Tibial artery (tissue), 4 donors: ENCODE results near the gene GDAP1L1.

ENCODE experiments used
- DNase-seq, 2 donors: peaks; one replicate each; pipeline ENCODE4 v3.0.0-alpha.2; 2019
- H3K27ac ChIP-seq, 2 donors: fragments of 200-600 bp; sonication (generic) in 1 of 2; 1 replicate in 1 of 2; 2 replicates in 1 of 2; pipeline ENCODE4 v1.5.1; 2018 to 2019; ENCODE audit warnings: mild to moderate bottlenecking in 1 of 2
- H3K27me3 ChIP-seq, 2 donors: fragments of 200-600 bp; sonication (generic) in 1 of 2; one replicate each; pipeline versions ENCODE4 v1.5.1 to v1.6.0; 2016 to 2019
- H3K36me3 ChIP-seq, 3 donors: fragments of 200-600 bp; sonication (generic) in 2 of 3; one replicate each; pipeline ENCODE4 v1.5.1; 2016 to 2019; ENCODE audit warnings: mild to moderate bottlenecking in 2 of 3
- H3K4me1 ChIP-seq, 4 donors: fragments of 200-600 bp; sonication (generic) in 2 of 4; 1 replicate in 3 of 4; 2 replicates in 1 of 4; pipeline ENCODE4 v1.5.1; 2016 to 2019
- H3K4me3 ChIP-seq, 2 donors: fragments of 200-600 bp; sonication (generic) in 1 of 2; 1 replicate in 1 of 2; 2 replicates in 1 of 2; pipeline ENCODE4 v1.5.1; 2018 to 2019; ENCODE audit warnings: mild to moderate bottlenecking in 2 of 2
- H3K9me3 ChIP-seq, 3 donors: fragments of 200-600 bp; sonication (generic) in 1 of 3; one replicate each; pipeline ENCODE4 v1.5.1; 2016 to 2019
- intact Hi-C: fragments of 100-400 bp; cut with DNase I; formaldehyde crosslinking; loops from one replicate; pipeline ENCODE4 v1.15.0; 2023; ENCODE audit warnings: low total_unique reads
- TF ChIP-seq, protein P1 (sequence below), 2 experiments: fragments of 200-600 bp in 1 of 2; fragments of 450-650 bp in 1 of 2; IDR thresholded peaks; one replicate each; pipeline ENCODE4 v1.5.1; 2017 to 2019; ENCODE audit warnings: antibody characterized with exemption in 2 of 2, mild to moderate bottlenecking in 1 of 2, moderate library complexity in 1 of 2

GDAP1L1 gene

DNA sequence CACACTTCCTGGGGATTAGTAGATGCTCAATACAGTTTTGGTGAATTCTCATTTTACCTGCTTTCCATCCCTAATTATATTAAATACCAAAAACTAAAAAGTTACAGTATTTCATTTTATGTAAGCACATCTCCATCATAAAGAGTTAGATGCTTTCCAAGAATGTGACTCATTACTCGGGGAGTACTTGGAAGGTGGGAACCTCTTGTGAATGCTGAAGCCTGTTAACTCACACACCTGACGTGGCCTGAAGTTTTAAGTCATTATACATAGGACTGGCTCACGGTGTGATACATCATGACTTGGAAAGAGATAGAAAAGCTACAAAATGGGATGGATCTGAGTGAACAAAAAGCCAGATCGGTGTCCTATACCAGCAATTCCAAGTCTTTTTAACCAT lies 34.3 kb upstream of the GDAP1L1 start:
- H3K9me3 ChIP-seq: no peaks in the 10 kb centered on the region
- DNase-seq: no peak
- intact Hi-C loops: loop anchor here (10.0 kb wide), 3 partner anchors 312 to 672 kb away; partner anchors contain the start of genes SERINC3 and YWHAB
- peaks cover 0 to 35% (median 23%) of the 10 kb centered on the region in 4 donors for H3K4me1 ChIP-seq
- peaks cover 0 to 8% (median 0%) of the 10 kb centered on the region in 3 donors for H3K36me3 ChIP-seq
- H3K27ac ChIP-seq: peak overlapping the region in 1 of 2 donors; percentile 93
- H3K4me3 ChIP-seq: no peak overlapping the region
- no peaks in the 10 kb centered on the region for H3K27me3 ChIP-seq
- TF ChIP-seq, protein P1, sequence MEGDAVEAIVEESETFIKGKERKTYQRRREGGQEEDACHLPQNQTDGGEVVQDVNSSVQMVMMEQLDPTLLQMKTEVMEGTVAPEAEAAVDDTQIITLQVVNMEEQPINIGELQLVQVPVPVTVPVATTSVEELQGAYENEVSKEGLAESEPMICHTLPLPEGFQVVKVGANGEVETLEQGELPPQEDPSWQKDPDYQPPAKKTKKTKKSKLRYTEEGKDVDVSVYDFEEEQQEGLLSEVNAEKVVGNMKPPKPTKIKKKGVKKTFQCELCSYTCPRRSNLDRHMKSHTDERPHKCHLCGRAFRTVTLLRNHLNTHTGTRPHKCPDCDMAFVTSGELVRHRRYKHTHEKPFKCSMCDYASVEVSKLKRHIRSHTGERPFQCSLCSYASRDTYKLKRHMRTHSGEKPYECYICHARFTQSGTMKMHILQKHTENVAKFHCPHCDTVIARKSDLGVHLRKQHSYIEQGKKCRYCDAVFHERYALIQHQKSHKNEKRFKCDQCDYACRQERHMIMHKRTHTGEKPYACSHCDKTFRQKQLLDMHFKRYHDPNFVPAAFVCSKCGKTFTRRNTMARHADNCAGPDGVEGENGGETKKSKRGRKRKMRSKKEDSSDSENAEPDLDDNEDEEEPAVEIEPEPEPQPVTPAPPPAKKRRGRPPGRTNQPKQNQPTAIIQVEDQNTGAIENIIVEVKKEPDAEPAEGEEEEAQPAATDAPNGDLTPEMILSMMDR (IDR thresholded peaks at IDR 0.05): no peak

DNA sequence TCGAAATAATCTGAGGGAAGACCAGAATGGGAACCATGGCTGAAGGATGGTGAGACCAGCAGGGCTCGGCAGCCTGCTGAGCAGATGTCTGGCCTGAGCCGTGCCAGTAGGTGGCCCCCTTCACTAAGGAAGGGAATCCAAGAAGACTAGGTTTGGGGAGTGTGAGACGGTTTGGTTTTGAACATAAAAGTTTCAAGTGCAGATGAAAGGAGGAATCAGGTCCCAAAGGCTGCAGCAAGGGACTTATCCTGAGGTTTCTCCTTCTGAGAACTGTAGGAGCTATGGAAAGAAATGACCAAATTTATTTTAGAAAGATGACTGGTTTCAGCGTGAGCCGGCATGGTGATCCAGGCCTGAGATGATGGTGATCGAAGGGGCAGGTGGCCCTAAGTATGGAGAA lies 32.0 kb upstream of the GDAP1L1 start:
- Histone ChIP-seq H3K36me3 (peaks cover 0 to 8% (median 0%) of the 10 kb centered on the region in 3 donors), H3K4me3 (no peak overlapping the region), H3K27ac (no peak overlapping the region), H3K4me1 (peaks cover 0 to 23% (median 12%) of the 10 kb centered on the region in 4 donors), H3K27me3 (no peaks in the 10 kb centered on the region), H3K9me3 (no peaks in the 10 kb centered on the region)
- TF ChIP-seq, protein P1 (IDR thresholded peaks at IDR 0.05): peak; percentile 72 to 75
- intact Hi-C loops: loop anchor here (10.0 kb wide), 3 partner anchors 310 to 670 kb away; partner anchors contain the start of genes SERINC3 and YWHAB
- peak; percentile 65 to 76 for DNase-seq

DNA sequence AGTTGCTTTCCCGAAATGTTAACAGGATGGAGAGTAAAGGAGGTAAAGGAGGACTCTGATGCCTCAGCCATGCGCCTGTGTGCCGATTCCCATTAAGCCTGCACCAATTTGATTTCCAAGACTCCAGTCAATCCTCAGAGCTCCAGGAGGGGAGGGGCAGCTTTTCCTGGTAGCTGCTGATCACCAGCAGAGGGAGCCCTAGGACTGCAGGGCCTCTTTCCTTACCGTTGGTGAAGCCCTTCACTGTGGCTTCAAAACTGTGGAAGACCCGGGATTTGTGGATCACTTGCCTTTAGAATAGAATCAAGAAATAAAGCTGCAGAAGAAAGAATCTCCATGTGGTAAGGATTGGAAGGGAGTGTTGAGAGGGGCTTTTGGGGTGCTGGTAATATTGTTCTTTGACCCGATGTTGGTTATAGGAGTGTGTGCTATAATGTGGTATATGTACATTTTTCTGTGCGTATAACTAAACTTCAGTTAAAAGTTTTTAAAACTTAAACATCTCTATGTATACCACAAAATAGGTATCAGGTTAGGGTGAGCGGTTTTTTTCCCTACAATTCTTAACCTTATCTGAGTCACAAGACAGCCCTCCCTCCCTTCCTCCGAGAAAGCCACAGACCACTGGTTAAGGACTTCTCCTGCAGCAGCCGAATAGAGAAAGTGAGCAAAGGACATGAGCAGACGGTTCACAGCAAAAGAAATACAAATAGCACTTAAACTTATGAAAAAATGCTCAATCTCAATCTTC lies 29.6 kb upstream of the GDAP1L1 start:
- Histone ChIP-seq H3K4me1 (peaks cover 0 to 12% (median 2%) of the 10 kb centered on the region in 4 donors), H3K4me3 (no peak overlapping the region), H3K27ac (no peak overlapping the region), H3K36me3 (peaks cover 0 to 17% (median 0%) of the 10 kb centered on the region in 3 donors), H3K9me3 (no peaks in the 10 kb centered on the region), H3K27me3 (no peaks in the 10 kb centered on the region)
- intact Hi-C loops: loop anchor here (2.0 to 10.0 kb wide), 4 partner anchors 95 to 667 kb away; partner anchors contain the start of genes SERINC3 and YWHAB
- TF ChIP-seq, protein P1 (IDR thresholded peaks at IDR 0.05): peak; percentile 58 to 59
- DNase-seq: peak in 1 of 2 donors; percentile 41

DNA sequence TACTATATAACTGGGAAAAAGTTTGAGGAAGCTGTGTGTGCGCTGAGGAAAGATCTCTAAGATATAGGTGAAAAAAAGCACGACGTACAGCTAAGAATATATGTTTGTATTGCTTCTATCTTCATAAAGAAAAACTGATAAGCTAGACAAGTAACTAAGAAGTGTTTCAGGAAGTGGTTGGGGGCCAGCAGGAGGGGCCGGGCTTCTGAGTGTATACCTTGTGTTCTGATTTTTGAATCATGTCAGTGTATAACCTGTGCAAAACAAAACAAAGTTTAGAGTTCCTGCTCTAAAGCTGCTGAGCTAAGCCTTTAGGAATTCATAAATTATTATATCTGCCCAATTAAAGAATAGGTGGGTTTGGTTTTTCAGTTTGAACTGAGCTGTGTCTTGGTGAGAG lies 28.7 kb upstream of the GDAP1L1 start:
- Histone ChIP-seq H3K4me1 (peaks cover 0 to 8% (median 0%) of the 10 kb centered on the region in 4 donors), H3K27ac (no peak overlapping the region), H3K36me3 (peaks cover 0 to 17% (median 0%) of the 10 kb centered on the region in 3 donors), H3K4me3 (no peak overlapping the region), H3K27me3 (no peaks in the 10 kb centered on the region), H3K9me3 (no peaks in the 10 kb centered on the region)
- intact Hi-C loops: loop anchor here (10.0 kb wide), 3 partner anchors 306 to 666 kb away; partner anchors contain the start of genes SERINC3 and YWHAB
- DNase-seq: no peak
- TF ChIP-seq, protein P1 (IDR thresholded peaks at IDR 0.05): no peak

DNA sequence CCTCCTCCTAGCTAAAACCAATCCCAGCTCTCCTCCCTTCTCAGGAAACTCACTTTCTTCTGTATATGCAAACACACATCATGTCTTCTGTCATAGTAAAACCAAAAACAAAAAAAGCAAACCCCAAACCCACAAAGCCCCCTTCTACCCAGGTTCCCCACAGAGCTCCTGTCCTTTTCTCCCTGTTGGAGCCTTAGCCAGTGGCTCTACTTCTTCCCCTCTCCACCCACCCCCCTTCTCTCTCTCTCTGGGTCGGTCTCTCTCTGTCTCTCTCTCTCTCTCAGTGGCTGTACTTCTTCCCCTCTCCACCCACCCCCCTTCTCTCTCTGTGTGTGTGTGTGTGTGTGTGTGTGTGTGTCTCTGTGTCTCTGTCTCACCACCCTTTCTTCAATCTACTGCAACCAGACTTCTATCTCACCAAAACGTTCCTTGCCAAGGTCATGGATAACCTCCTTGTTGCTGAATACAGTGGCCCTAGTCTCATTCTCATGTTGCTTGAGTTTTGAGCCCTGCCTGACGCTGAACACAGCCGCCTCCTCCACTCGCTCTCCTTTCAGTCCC lies 27.9 kb upstream of the GDAP1L1 start:
- no peaks in the 10 kb centered on the region for H3K27me3 ChIP-seq
- TF ChIP-seq, protein P1 (IDR thresholded peaks at IDR 0.05): no peak
- H3K4me3 ChIP-seq: no peak overlapping the region
- no peak for DNase-seq
- H3K4me1 ChIP-seq: peaks cover 0 to 8% (median 0%) of the 10 kb centered on the region in 4 donors
- peaks cover 0 to 17% (median 0%) of the 10 kb centered on the region in 3 donors for H3K36me3 ChIP-seq
- intact Hi-C loops: loop anchor here (10.0 kb wide), 3 partner anchors 306 to 666 kb away; partner anchors contain the start of genes SERINC3 and YWHAB
- no peak overlapping the region for H3K27ac ChIP-seq
- no peaks in the 10 kb centered on the region for H3K9me3 ChIP-seq
